Suppressor macrophage (primary cell): ENCODE results near the gene XPC.
A peak's percentile ranks its signal among the peaks of the same experiment; 100 is the strongest.
"Not testable (repeated sequence)": the region's sequence is repeated elsewhere in the genome, so short reads cannot be mapped to it uniquely, and the experiment has no call there.

ENCODE experiments used
- DNase-seq, 4 experiments: peaks; one replicate each; pipeline ENCODE4 v3.0.0-alpha.2; 2020 to 2022
- total RNA-seq, 17 experiments: gene quantifications; one replicate each; lab custom pipeline; 2026; ENCODE audit warnings: mixed read lengths in 6 of 17, inconsistent platforms in 3 of 17; lab: John Stamatoyannopoulos, UW

Gene XPC
- total RNA-seq = 6.0 to 60.3 (median 36.5) reads per million in 17 experiments

DNA sequence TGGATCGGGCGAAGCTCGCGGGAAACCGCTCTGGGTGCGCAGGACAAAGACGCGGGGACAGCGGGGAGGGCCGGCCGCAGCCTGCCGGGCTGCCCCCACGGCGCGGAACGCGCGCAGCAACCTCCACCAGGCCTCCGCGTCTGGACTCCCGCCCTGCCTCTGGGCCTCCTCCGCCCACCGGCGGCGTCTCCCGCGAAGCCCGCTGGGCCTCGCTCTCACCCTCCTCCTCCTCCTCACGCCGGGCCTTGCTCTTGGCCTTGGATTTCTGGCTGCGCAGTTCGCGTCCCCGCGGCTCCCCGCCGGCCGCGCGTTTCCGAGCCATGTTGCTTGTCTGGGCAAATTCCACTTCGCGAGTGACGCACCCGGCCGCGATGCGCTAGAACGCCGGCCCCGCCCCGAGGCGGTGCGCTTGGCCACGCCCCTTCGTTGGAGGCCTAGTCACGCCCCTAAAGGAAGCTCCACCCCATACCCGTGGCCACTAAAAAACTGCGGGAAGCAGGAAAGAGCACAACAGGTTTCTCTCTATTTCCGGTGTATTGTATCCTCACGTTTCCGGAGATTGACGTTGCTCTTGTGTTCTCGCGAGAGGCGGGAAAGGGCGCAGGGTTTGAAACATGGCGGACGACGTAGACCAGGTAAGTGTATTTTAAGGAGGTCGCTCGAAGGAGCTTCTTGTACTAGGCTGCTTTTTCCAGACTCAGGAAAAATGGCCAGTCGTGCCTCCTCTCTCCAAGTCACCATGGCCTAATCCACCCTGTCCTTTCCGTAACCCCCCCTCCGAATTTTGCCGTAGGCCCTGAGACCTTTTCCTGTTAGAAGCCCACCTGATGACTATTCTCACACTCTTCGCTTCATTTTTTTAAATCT, at the start of gene XPC, which contains the start of gene LSM3:
TSS of gene XPC (minus strand) at position 355 of the 867 bp plus-strand sequence. CDS start at position 322, 33 bp downstream.
TSS of gene LSM3 (plus strand) at position 571 of the 867 bp plus-strand sequence. CDS start at position 615, 44 bp downstream.
- peak; percentile 98 to 99 (median 98) for DNase-seq

DNA sequence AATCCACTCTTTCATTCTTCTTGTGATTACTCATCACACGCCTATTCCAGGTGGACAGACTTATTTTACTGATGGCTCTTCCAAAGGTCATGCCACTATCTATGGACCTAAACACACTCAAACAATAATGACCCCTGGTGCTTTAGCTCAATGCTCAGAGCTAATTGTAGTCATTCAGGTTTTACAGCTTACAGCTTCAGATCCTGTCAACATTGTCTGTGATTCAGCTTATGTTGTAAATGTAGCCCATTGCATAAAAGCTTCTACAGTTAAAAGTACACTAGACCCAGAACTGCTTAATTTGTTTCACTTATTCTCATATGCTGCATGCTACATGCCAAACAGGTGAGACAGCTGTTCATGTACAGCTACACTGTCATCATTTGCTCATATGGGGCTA, 49.5 kb upstream of the XPC start:
- no peak for DNase-seq

DNA sequence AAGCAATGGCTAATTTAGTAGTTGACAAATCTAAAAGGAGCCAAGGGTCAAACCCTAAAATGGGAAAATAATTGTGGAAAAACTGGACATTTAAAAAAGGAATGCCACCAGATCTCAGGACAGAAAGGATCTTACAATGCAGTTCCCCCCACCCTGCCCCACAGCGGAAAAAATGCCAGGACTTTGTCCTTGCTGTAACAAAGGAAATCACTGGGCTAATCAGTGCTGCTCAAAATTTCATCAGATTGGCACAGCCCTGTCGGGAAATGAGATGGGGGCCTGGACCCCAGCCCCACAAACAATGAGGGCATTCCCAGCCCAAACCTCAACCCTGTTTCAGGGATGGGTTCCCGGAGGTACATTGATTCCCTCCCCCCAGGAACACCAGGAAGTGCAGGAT, 48.0 kb upstream of the XPC start:
- DNase-seq = not testable (repeated sequence)

DNA sequence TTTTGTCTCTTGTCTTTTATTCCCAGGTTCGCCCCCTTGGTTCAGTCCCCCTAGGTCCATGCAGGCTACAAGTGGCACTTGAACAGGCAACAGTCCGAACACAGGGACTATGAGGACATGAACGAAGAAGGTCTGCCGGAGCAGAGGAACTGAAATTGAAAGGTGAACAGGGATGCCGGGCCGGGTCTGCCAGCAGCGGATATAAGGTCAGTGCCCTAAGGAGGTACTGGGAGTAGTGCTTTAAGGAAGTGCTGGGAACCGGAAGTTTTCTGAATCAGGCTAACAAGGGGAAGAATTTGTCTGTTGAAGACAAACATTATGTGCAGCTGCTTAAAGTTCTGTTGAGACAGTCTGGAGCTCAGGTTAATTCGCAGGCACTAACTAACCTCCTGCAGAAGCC, 47.0 kb upstream of the XPC start:
- DNase-seq = peak; percentile 39 to 66 (median 58)

DNA sequence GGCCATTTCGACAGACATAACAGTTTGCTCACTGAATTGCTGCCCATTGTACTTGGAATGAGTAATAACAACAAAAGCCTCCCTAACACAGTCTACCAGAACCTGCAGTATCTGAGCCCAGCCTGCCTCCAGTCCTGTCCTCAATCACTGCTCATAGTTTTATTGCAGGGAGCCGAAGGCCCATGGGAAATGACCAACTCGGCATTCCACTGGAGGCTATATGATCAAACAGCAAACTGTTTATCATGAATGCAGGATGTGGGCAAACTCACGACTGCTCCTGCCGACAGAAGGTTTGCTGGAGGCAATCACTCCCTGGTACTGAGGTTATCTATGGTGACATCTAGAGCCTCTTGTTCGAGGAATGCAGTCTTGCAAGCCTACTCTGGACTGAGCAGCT, 46.5 kb upstream of the XPC start:
- DNase-seq = no peak

DNA sequence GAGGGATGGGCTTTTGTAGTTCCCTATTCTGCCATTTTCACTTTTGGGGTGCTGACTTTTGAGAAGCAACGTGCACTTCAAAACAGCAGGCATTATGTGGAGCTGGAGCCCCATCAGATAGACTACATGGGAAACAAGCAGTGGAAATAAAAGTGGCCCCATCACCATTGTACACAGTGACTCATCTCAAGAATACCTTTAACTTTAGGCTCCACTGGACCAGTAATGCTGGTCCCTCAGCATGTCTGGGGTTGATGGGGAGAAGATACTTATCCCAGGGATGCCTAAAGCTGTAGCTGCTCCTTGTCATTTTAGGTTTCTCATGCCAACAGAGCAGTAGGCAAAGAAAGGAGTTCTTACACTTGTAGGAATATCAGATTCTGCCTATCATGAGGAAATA, 45.2 kb upstream of the XPC start:
- DNase-seq = no peak

DNA sequence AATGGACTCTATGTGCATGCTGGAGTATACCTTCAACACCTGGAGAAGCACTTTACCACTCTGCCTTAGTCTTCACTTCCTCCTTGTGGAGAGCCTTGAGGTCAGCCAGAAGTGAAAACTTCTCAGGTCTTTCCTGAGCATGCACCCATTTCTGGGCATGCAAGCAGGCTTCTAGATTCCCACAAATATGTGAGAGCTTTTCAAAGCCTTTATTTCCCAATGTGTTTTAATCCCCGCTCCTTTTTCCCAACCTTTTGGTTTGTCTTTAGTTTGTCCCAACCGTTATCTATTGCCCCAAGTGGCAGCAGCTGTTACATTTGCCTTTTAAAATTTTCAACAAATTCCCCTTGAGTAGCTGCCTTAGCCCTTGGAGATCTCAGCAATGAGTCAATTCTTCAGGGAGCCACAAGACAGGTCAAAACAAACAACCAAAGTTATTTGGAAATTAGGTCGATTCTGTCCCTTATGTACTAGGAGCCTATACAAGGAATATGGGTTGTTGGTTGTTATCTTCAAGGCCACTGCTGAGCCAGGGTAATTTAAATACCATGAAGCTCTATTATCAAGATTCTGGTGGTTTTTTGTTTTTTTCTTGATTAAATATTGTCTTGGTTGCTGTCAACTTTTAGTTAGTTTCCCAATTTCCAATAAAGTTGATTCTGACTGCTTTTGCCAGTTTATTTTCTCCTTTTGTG, 44.6 kb upstream of the XPC start:
- no peak for DNase-seq

DNA sequence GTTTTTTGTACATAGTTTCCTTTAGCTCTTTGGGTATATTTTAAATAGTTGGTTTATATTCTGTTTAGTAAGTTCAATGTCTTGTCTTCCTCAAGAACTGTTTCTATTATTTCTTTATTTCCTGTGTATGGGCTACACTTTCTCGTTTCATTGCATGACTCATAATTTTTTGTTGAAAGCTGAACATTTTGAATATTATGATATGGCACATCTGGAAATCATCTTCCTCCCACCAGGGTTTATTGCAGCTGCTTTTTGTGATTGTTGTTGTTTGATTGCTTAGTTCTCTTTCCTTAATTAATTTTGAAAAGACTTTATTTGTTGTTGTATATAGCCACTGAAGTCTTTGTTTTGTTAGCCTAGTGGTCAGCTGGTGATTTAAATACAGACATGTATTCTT, 44.1 kb upstream of the XPC start:
- DNase-seq = no peak

DNA sequence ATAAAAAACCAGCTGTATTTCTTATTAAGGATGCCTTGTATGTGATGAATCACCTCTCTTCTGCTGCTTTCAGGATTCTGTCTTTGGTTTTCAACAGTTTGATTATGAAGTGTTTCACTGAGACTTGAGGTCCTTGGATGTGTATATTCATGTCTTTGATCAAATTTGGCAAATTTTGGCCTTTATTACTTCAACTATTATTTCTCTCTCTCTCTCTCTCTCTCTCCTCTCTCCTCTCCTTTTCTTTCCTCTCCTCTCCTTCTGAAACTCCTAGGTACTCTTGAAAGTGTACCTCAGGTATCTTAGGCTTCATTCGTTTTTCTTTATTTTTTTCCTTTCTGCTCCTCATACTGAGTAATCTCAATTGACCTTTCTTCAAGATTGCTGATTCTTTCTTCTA, 43.5 kb upstream of the XPC start:
- DNase-seq = no peak

DNA sequence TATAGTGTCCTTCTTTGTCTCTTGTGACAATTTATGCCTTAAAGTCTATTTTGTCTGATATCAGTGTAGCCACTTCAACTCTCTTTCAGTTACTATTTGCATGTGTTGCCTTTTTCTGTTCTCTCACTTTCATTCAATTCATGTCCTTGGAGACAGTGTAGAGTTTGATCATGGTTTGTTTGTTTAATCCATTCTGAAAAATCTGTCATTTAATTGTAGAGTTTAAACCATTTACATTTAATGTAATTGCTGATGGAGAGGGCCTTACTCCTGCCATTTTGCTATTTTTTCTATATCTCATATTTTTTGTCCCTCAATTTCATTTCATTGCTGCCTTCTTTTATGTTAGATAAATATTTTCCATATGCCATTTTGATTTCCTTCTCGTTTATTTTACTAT, 42.5 kb upstream of the XPC start:
- DNase-seq = no peak

DNA sequence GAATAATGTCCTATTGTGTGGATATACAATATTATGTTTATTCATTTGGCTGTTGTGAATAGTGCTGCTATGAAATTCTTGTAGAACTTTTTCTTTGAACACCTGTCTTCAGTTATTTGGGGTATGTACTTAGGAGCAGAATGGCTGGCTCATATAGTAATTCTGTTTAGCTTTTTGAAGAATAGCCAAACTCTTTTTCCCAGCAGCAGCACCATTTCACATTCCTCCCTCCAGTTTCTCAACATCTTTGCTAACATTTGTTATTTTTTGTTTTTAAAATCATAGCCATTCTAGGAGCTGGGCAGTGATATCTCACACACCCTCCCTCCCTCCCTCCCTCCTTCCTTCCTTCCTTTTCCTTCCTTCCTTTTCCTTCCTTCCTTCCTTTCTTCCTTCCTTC, 40.0 kb upstream of the XPC start:
- no peak for DNase-seq

DNA sequence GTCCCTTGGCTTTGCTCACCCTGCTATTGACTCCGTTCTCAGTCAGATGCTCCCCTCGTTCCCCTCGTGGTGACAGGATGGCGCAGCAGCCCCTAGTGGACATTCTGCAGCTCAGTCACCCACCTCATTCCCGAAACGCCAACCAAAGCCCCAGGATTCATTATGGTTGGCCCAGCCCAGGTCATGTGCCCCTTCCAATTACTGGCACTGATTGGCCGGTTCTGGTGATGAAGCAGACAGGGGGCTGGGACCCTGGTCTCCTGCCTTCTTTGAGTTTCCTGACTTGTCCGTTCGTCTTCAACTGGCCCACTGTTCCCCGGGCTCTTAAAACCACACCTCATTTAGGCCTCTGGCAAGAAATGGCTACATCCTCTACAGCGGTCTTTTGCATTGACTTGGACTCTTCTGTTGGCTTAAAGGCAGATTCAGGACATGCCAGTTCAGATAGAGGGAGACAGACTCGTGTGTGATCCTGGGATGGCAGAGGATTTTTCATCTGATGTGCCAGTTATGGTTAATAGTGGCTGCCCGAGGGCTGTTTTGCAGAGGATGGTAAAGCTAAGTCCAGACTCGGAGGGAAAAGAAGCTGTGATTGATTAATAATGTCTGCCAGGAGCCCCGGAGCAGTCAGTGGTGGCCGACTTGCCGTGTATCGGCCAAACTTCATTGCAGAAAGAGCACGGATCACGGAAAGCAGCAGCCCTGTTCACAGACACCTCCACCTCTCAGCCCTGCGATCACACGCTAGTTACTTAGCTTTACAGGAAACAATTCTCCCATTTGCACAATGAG, 38.1 kb upstream of the XPC start:
- DNase-seq = peak; percentile 26 to 82 (median 40)

DNA sequence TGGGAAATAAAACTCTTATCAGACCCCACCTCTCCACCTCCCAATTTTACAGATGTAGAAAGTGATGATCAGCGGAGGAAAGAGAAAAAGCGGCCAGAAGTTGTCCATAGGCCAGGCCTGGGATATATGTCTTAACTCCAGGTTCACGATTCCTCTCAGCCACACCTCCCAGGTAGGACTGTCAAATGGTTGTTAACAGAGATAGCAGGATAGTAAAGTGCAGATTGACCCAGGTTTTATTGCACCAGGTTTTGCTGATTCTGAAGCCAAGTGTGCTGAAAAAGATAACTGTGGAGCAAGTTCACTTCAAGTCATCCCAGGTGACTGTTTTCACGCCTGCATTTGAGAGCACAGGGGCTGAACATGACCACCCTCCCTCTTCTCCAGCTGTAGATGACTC, 36.4 kb upstream of the XPC start:
- no peak for DNase-seq

DNA sequence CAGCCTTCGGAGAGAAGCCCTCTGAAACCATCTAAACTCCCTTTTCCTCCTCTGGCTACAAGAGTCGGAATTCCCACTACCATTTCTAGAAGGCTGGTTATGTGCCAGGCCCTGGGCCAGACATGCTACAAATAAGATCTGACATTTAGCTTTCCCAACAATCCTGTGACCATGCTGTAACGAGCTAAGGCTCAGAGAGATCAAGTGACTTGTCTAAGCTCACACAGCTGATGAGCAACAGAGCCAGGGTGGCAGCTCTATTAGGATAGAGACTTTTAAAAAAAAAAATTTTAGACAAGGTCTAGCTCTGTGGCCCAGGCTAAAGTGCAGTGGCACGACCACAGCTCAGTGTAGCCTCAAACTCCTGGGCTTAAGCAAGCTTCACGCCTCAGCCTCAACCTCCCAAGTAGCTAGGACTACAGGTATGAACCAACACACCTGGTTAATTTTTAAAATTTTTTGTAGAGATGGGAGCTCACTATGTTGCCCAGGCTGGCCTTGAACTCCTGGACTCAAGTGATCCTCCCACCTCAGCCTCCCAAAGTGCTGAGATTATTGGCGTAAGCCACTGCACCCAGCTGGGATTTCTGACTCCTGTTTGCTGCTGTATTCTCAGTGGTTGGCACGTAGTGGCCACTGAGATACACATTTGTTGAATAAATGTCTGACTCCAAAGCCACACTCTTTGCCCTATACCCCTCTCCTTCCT, 34.8 kb upstream of the XPC start:
- no peak for DNase-seq

DNA sequence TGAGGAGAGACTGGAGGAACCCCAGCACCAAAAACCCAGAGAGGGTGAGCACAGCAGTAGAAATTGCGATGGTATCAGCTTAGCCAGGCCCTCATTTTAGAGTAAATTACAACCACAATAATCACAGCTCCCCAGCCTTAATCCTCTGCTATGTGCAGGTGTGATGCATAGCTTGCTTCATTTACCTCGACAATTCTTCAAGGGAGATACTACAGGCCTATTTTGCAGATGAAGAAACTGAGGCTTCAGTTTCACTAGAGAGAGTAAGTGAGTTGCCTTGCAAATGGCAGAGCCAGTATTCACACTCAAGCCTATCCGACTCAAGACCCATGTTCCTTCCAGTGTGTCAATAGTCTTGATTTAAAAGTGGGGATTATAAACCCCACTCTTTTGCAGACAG, 33.6 kb upstream of the XPC start:
- no peak for DNase-seq

DNA sequence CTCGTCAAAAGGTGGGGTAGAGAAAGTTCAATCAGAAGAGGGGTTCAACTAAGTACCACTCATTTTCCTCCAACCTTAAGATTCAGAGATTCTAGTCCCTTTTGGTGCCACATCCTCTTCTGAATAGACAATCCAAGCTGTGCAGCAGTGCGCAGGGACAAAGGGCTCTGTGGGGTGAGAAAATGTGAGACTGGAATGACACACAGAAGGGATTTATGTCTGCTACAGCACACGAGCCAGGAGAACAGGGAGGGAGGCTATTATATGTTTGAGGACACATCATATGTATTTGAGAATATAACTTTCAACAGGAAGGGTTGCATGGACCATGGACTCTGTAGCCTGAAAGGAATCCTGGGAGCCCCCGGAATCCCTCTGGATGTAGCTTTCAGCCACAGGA, 33.2 kb upstream of the XPC start:
- DNase-seq = no peak

DNA sequence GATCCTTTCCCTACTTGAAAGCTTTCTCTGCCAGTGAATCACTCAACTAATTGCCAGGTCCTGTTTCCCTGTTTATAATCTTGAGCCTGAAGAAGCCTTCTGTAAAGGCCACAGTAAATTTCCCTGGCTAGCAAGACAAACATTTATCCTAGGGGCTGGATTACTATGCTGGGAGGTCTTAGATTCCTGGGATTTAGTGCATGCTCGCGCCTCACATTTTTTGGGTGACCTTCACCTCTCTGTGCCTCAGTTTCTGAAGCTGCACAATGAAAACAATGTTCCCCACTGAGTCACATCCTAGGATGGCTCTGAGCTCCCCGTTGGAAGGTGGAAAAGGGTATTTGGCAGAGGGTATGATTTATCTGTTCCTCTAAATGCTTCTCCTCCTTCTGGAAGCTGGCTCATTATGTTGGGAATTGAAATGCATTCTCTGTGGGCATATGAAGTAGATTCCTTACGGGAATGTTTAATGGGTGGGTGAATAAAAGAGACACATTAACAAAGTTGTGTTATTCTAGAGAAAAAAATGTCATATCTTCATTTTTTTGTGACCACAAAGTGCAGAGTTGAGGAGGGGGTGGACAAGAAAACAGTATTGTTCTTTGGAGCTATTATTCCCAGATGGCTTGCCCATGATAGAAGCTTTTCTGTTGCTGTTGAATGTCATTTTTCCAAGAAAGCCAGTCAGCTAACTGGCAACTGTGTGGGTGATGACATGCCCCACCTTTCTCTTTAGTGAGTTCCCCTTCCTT, 32.6 kb upstream of the XPC start:
- DNase-seq = no peak

DNA sequence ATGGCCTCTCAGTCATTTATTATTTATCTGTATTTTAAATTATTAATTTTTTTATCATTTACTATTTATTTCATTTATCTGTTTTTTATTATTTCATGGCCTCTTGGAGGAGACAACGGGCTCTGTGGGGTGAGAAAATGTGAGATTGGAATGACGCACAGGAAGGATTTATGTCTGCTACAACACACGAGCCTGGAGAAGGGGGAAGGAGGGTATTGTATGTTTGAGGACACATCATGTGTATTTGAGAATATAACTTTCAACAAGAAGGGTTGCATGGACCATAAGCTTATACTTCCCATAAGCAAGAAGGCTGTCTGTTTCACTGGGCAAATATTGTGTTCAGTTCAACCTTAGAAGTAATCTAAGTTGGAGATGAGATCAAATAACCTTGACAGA, 31.9 kb upstream of the XPC start:
- DNase-seq = no peak

DNA sequence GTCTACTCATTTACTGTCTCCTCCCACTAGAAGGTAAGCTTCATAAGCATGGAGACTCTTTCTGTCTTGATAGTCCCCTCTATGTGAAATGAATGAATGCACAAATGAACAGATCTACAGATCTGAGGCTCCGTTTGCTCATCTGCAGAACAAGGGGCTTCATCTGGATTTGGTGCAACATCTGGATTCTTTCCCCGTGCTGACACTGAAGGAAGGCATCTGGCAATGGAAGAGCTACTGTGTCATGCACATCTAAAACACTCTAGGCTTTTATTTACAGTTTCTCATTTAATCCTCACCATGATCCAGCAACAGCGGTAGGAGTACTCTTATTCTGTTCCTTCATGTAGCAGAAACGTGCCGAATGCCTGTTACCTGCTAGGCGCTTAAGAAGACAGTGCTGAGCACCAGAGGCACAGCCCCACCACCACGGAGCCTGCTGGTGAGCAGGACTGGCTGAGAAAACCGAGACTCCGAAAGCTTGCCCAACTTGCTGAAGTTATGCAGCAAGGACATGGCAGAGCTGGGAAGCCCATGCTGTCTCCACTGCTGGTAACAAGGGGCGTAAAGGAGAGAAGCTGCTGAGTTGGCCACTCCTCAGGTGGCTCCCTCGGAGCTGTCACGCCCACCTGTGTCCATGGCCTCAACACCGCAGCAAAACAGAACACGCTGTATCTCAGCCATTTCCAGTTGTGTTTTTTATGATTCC, 31.3 kb upstream of the XPC start:
- no peak for DNase-seq

DNA sequence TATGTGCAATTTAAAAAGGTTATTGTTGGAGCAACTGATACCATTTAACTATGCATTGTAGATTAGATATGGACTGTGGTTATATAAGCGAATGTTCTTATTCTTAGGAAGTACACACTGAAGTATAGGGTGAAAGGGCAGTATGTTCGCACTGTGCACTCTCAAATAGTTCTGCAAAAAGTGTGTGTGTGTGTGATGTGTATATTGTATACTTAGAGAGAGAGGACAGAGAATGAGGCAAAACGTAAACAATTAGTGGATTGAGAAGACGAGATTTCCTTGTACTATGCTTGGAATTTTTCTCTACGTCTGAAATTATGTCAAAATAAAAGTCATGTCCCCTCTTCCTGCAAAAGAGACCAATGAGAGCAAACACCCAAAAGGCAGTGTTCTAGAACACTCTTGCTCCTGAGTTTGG, 30.6 kb upstream of the XPC start:
- no peak for DNase-seq

DNA sequence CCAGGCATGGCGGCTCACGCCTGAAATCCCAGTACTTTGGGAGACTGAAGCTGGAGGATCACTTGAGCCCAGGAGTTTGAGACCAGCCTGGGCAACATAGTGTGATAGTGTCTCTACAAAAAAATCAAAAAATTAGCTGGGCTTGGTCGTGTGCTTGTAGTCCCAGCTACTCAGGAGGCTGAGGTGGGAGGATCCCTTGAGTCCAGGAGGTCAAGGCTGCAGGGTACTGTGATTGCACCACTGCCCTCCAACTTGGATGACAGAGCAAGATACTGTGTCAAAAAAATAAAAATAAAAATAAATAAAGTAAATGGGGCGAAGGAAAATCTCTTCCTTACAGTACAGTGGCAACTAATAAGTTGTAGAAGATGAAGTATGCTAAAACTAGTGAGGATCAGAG, 29.8 kb upstream of the XPC start:
- DNase-seq = no peak
